MM.1S (cell line): ENCODE measurements around the gene CTNNA2.

Experiments used
- DNase-seq: peaks from one replicate; pipeline ENCODE4 v3.0.0-alpha.2; 2015
- H2AFZ ChIP-seq: fragments of 300-600 bp; sonication (generic); 2 replicates; pipeline ENCODE4 v1.6.0; 2016; ENCODE audit warnings: antibody characterized with exemption, low read length
- H3F3A ChIP-seq: fragments of 300-600 bp; sonication (generic); 2 replicates; pipeline ENCODE4 v1.6.1; 2016; ENCODE audit warnings: mild to moderate bottlenecking, antibody characterized with exemption, low read length, moderate library complexity, mixed read lengths; ENCODE audit not compliant: insufficient read depth
- H3K27ac ChIP-seq: fragments of 300-600 bp; sonication (generic); 2 replicates; pipeline ENCODE4 v1.5.1; 2016; ENCODE audit warnings: mild to moderate bottlenecking, low read length
- H3K27me3 ChIP-seq: fragments of 300-600 bp; sonication (generic); replicated peaks from 2 replicates; pipeline ENCODE4 v1.6.0; 2016; ENCODE audit warnings: low read length; ENCODE audit not compliant: insufficient read depth
- H3K36me3 ChIP-seq: fragments of 300-600 bp; sonication (generic); replicated peaks from 2 replicates; pipeline ENCODE4 v1.6.1; 2016; ENCODE audit warnings: mild to moderate bottlenecking, low read length, mixed read lengths; ENCODE audit not compliant: insufficient read depth
- H3K4me1 ChIP-seq: fragments of 300-600 bp; sonication (generic); 2 replicates; pipeline ENCODE4 v1.6.1; 2016; ENCODE audit warnings: low read length, mixed read lengths
- H3K4me2 ChIP-seq: fragments of 300-600 bp; sonication (generic); 2 replicates; pipeline ENCODE4 v1.6.0; 2016; ENCODE audit warnings: low read depth, low read length
- H3K4me3 ChIP-seq: fragments of 300-600 bp; sonication (generic); 2 replicates; pipeline ENCODE4 v1.5.1; 2016; ENCODE audit warnings: low read length, mixed read lengths
- H3K79me2 ChIP-seq: fragments of 300-600 bp; sonication (generic); 2 replicates; pipeline ENCODE4 v1.6.1; 2016; ENCODE audit warnings: mixed run types, low read length, mixed read lengths
- H3K9ac ChIP-seq: fragments of 300-600 bp; sonication (generic); 2 replicates; pipeline ENCODE4 v1.6.1; 2016; ENCODE audit warnings: low read length, mixed read lengths
- H3K9me2 ChIP-seq: fragments of 300-600 bp; sonication (generic); replicated peaks from 2 replicates; pipeline ENCODE4 v1.6.1; 2016; ENCODE audit warnings: mild to moderate bottlenecking, low read length, mixed read lengths; ENCODE audit not compliant: insufficient read depth
- H3K9me3 ChIP-seq: fragments of 300-600 bp; sonication (generic); replicated peaks from 2 replicates; pipeline ENCODE4 v1.6.1; 2016; ENCODE audit warnings: mild to moderate bottlenecking, low read length, mixed read lengths; ENCODE audit not compliant: insufficient read depth
- H4K20me1 ChIP-seq: fragments of 300-600 bp; sonication (generic); 2 replicates; pipeline ENCODE4 v1.6.1; 2016; ENCODE audit warnings: mild to moderate bottlenecking, low read length, moderate library complexity, mixed read lengths; ENCODE audit not compliant: insufficient read depth
- CTCF ChIP-seq: fragments of 300-600 bp; sonication (generic); IDR thresholded peaks from 2 replicates; pipeline ENCODE4 v1.5.1; 2016; ENCODE audit warnings: antibody characterized with exemption, low read length, mixed read lengths
- EZH2 ChIP-seq: fragments of 300-600 bp; sonication (generic); optimal IDR thresholded peaks from 2 replicates; pipeline ENCODE3; 2017; ENCODE audit warnings: low read depth, mild to moderate bottlenecking, antibody characterized with exemption, low read length, mixed read lengths
- EZH2phosphoT487 ChIP-seq: fragments of 300-600 bp; sonication (generic); IDR thresholded peaks from 2 replicates; pipeline ENCODE4 v1.6.1; 2018; ENCODE audit warnings: antibody characterized with exemption, low read length

Gene CTNNA2

GRCh38 chr2:80531319-80531718 lies 1018.5 kb downstream of the CTNNA2 start:
- TF ChIP-seq EZH2 (no peak), EZH2phosphoT487 (no peak), CTCF (0 out of 2 replicates have a peak, but pooled peaks have one; percentile 11)
- Histone ChIP-seq H3K79me2 (no peaks in the 10 kb centered on the region), H3K36me3 (no peaks in the 10 kb centered on the region), H3K9ac (no peak overlapping the region), H2AFZ (no peak overlapping the region), H3K4me3 (no peak overlapping the region), H3K27me3 (no peaks in the 10 kb centered on the region), H3K27ac (peak overlapping the region; percentile 95; the same call in 1 of the 2 replicates), H3K9me3 (no peaks in the 10 kb centered on the region), H4K20me1 (no peaks in the 10 kb centered on the region), H3K4me1 (peaks cover 46% of the 10 kb centered on the region), H3K9me2 (no peaks in the 10 kb centered on the region), H3F3A (peaks cover 32% of the 10 kb centered on the region), H3K4me2 (peak overlapping the region; percentile 68; the same call in 1 of the 2 replicates)
- no peak for DNase-seq

GRCh38 chr2:80545420-80546210 lies 1032.8 kb downstream of the CTNNA2 start:
- Histone ChIP-seq H3K9ac (no peak overlapping the region), H3K4me2 (no peak overlapping the region), H3K4me3 (no peak overlapping the region), H2AFZ (no peak overlapping the region), H3K79me2 (no peaks in the 10 kb centered on the region), H3K27me3 (no peaks in the 10 kb centered on the region), H3K27ac (no peak overlapping the region), H3K36me3 (no peaks in the 10 kb centered on the region), H3K4me1 (peaks cover 6% of the 10 kb centered on the region; the same call in 1 of the 2 replicates), H3K9me2 (no peaks in the 10 kb centered on the region), H4K20me1 (no peaks in the 10 kb centered on the region), H3K9me3 (no peaks in the 10 kb centered on the region), H3F3A (no peaks in the 10 kb centered on the region)
- no peak for DNase-seq
- no peak for TF ChIP-seq EZH2
- TF ChIP-seq CTCF: no peak
- TF ChIP-seq EZH2phosphoT487: no peak

GRCh38 chr2:80546766-80547165 lies 1033.9 kb downstream of the CTNNA2 start:
- no peak overlapping the region for H3K4me2 ChIP-seq
- H3K9ac ChIP-seq: no peak overlapping the region
- no peak for DNase-seq
- H4K20me1 ChIP-seq: no peaks in the 10 kb centered on the region
- peaks cover 6% of the 10 kb centered on the region; the same call in 1 of the 2 replicates for H3K4me1 ChIP-seq
- H3K9me2 ChIP-seq: no peaks in the 10 kb centered on the region
- H3K79me2 ChIP-seq: no peaks in the 10 kb centered on the region
- no peak for TF ChIP-seq CTCF
- no peak for TF ChIP-seq EZH2
- no peak for TF ChIP-seq EZH2phosphoT487
- no peaks in the 10 kb centered on the region for H3F3A ChIP-seq
- no peak overlapping the region for H2AFZ ChIP-seq
- no peak overlapping the region for H3K4me3 ChIP-seq
- H3K36me3 ChIP-seq: no peaks in the 10 kb centered on the region
- no peaks in the 10 kb centered on the region for H3K9me3 ChIP-seq
- H3K27ac ChIP-seq: no peak overlapping the region
- no peaks in the 10 kb centered on the region for H3K27me3 ChIP-seq
